ENCODE results near the gene CASK.
A peak's percentile ranks its signal among the peaks of the same experiment; 100 is the strongest.

Gene CASK

GRCh38 chrX:41734530-41734929 lies 188.8 kb downstream of the CASK start:
- H3K9ac ChIP-seq (ENCODE audit: low read length): no peak overlapping the region
- no CpG with 5 or more reads among the region's 1 CpG for WGBS (ENCODE audit: extremely low coverage, insufficient coverage, insufficient read length)

GRCh38 chrX:41733939-41734338 lies 189.4 kb downstream of the CASK start:
- H4K12ac ChIP-seq (ENCODE audit: low read depth, low read length): no peak overlapping the region

More at GRCh38 chrX:41734530-41734929, 188.8 kb downstream of the CASK start:
- H3K9me3 ChIP-seq (ENCODE audit: insufficient read depth, low read depth, low read length): no peaks in the 10 kb centered on the region
- H3K79me1 ChIP-seq (ENCODE audit: low read length): no peaks in the 10 kb centered on the region
- peak; percentile 1 to 39 for DNase-seq
- no peak overlapping the region for H3K4me3 ChIP-seq (ENCODE audit: low read depth, low read length)
- H3K36me3 ChIP-seq (ENCODE audit: control insufficient read depth in 1 of 2, insufficient read depth in 2 of 2, low read length in 2 of 2): no peaks in the 10 kb centered on the region
- H4K91ac ChIP-seq (ENCODE audit: low read depth, low read length): no peak overlapping the region
- H3K27me3 ChIP-seq (ENCODE audit: insufficient read depth, low read length): no peaks in the 10 kb centered on the region
- no peak overlapping the region for H2AFZ ChIP-seq (ENCODE audit: insufficient read depth, low read length, poor library complexity)
- H2BK12ac ChIP-seq (ENCODE audit: low read length): no peak overlapping the region
- H3K4me1 ChIP-seq (ENCODE audit: control insufficient read depth in 1 of 2, insufficient read depth in 2 of 2, low read length in 2 of 2): no peaks in the 10 kb centered on the region
- H2BK120ac ChIP-seq (ENCODE audit: insufficient read depth, low read length, poor library complexity): no peak overlapping the region
- no peaks in the 10 kb centered on the region for H3K79me2 ChIP-seq (ENCODE audit: control insufficient read depth, insufficient read depth, low read length, poor library complexity)
- H2AK5ac ChIP-seq (ENCODE audit: low read length): no peak overlapping the region
- no peak overlapping the region for H4K8ac ChIP-seq (ENCODE audit: low read depth, low read length)
- no peak overlapping the region for H3K18ac ChIP-seq (ENCODE audit: low read length)
- no peak overlapping the region for H2BK5ac ChIP-seq (ENCODE audit: low read depth, low read length, poor library complexity)
- no peak overlapping the region for H3K4me2 ChIP-seq (ENCODE audit: low read length)
- no peak overlapping the region for H4K12ac ChIP-seq (ENCODE audit: low read depth, low read length)
- no peak overlapping the region for H3K27ac ChIP-seq (ENCODE audit: low read depth, low read length)
- no peak overlapping the region for H3K14ac ChIP-seq (ENCODE audit: low read length)
- no peak overlapping the region for H3K4ac ChIP-seq (ENCODE audit: low read depth, low read length)
- H3K23ac ChIP-seq (ENCODE audit: low read length): no peak overlapping the region

GRCh38 chrX:41732260-41732659 lies 191.1 kb downstream of the CASK start:
- no peak overlapping the region for H2BK5ac ChIP-seq (ENCODE audit: low read depth, low read length, poor library complexity)
- DNase-seq: no peak
- H3K27me3 ChIP-seq (ENCODE audit: insufficient read depth, low read length): no peaks in the 10 kb centered on the region
- no peak overlapping the region for H3K27ac ChIP-seq (ENCODE audit: low read depth, low read length)
- no peak overlapping the region for H4K8ac ChIP-seq (ENCODE audit: low read depth, low read length)
- H2AK5ac ChIP-seq (ENCODE audit: low read length): no peak overlapping the region
- H2BK12ac ChIP-seq (ENCODE audit: low read length): no peak overlapping the region
- H3K4me2 ChIP-seq (ENCODE audit: low read length): no peak overlapping the region
- no peak overlapping the region for H3K14ac ChIP-seq (ENCODE audit: low read length)
- H3K4ac ChIP-seq (ENCODE audit: low read depth, low read length): no peak overlapping the region
- no peaks in the 10 kb centered on the region for H3K79me2 ChIP-seq (ENCODE audit: control insufficient read depth, insufficient read depth, low read length, poor library complexity)
- no peaks in the 10 kb centered on the region for H3K79me1 ChIP-seq (ENCODE audit: low read length)
- H3K4me3 ChIP-seq (ENCODE audit: low read depth, low read length): no peak overlapping the region
- H3K9me3 ChIP-seq (ENCODE audit: insufficient read depth, low read depth, low read length): no peaks in the 10 kb centered on the region
- H4K12ac ChIP-seq (ENCODE audit: low read depth, low read length): no peak overlapping the region
- whole genome bisulfite sequencing (ENCODE audit: extremely low coverage, insufficient coverage, insufficient read length): no CpG with 5 or more reads among the region's 2 CpGs
- no peaks in the 10 kb centered on the region for H3K4me1 ChIP-seq (ENCODE audit: control insufficient read depth in 1 of 2, insufficient read depth in 2 of 2, low read length in 2 of 2)
- H3K36me3 ChIP-seq (ENCODE audit: control insufficient read depth in 1 of 2, insufficient read depth in 2 of 2, low read length in 2 of 2): no peaks in the 10 kb centered on the region
- H2BK120ac ChIP-seq (ENCODE audit: insufficient read depth, low read length, poor library complexity): no peak overlapping the region
- no peak overlapping the region for H4K91ac ChIP-seq (ENCODE audit: low read depth, low read length)
- H3K18ac ChIP-seq (ENCODE audit: low read length): no peak overlapping the region
- H3K9ac ChIP-seq (ENCODE audit: low read length): no peak overlapping the region
- no peak overlapping the region for H2AFZ ChIP-seq (ENCODE audit: insufficient read depth, low read length, poor library complexity)
- H3K23ac ChIP-seq (ENCODE audit: low read length): no peak overlapping the region

More at GRCh38 chrX:41733939-41734338, 189.4 kb downstream of the CASK start:
- H2AK5ac ChIP-seq (ENCODE audit: low read length): no peak overlapping the region
- no peak overlapping the region for H3K18ac ChIP-seq (ENCODE audit: low read length)
- no peaks in the 10 kb centered on the region for H3K4me1 ChIP-seq (ENCODE audit: control insufficient read depth in 1 of 2, insufficient read depth in 2 of 2, low read length in 2 of 2)
- H3K27ac ChIP-seq (ENCODE audit: low read depth, low read length): no peak overlapping the region
- H2BK120ac ChIP-seq (ENCODE audit: insufficient read depth, low read length, poor library complexity): no peak overlapping the region
- no peak overlapping the region for H4K91ac ChIP-seq (ENCODE audit: low read depth, low read length)
- no peaks in the 10 kb centered on the region for H3K36me3 ChIP-seq (ENCODE audit: control insufficient read depth in 1 of 2, insufficient read depth in 2 of 2, low read length in 2 of 2)
- H3K9me3 ChIP-seq (ENCODE audit: insufficient read depth, low read depth, low read length): no peaks in the 10 kb centered on the region
- H3K4me2 ChIP-seq (ENCODE audit: low read length): no peak overlapping the region
- H3K79me1 ChIP-seq (ENCODE audit: low read length): no peaks in the 10 kb centered on the region
- H2BK12ac ChIP-seq (ENCODE audit: low read length): no peak overlapping the region
- no peak for DNase-seq
- H2BK5ac ChIP-seq (ENCODE audit: low read depth, low read length, poor library complexity): no peak overlapping the region
- H3K4ac ChIP-seq (ENCODE audit: low read depth, low read length): no peak overlapping the region
- no CpG with 5 or more reads among the region's 1 CpG for WGBS (ENCODE audit: extremely low coverage, insufficient coverage, insufficient read length)
- no peaks in the 10 kb centered on the region for H3K27me3 ChIP-seq (ENCODE audit: insufficient read depth, low read length)
- H3K14ac ChIP-seq (ENCODE audit: low read length): no peak overlapping the region
- no peak overlapping the region for H3K9ac ChIP-seq (ENCODE audit: low read length)
- no peak overlapping the region for H3K23ac ChIP-seq (ENCODE audit: low read length)
- H2AFZ ChIP-seq (ENCODE audit: insufficient read depth, low read length, poor library complexity): no peak overlapping the region
- H3K4me3 ChIP-seq (ENCODE audit: low read depth, low read length): no peak overlapping the region
- H4K8ac ChIP-seq (ENCODE audit: low read depth, low read length): no peak overlapping the region
- H3K79me2 ChIP-seq (ENCODE audit: control insufficient read depth, insufficient read depth, low read length, poor library complexity): no peaks in the 10 kb centered on the region

GRCh38 chrX:41730081-41730480 lies 193.3 kb downstream of the CASK start:
- no peak overlapping the region for H3K4ac ChIP-seq (ENCODE audit: low read depth, low read length)
- H3K4me3 ChIP-seq (ENCODE audit: low read depth, low read length): no peak overlapping the region
- no CpG with 5 or more reads among the region's 2 CpGs for WGBS (ENCODE audit: extremely low coverage, insufficient coverage, insufficient read length)
- no peak overlapping the region for H2BK12ac ChIP-seq (ENCODE audit: low read length)
- H4K12ac ChIP-seq (ENCODE audit: low read depth, low read length): no peak overlapping the region
- H3K36me3 ChIP-seq (ENCODE audit: control insufficient read depth in 1 of 2, insufficient read depth in 2 of 2, low read length in 2 of 2): no peaks in the 10 kb centered on the region
- no peaks in the 10 kb centered on the region for H3K27me3 ChIP-seq (ENCODE audit: insufficient read depth, low read length)
- no peak overlapping the region for H3K14ac ChIP-seq (ENCODE audit: low read length)
- no peak overlapping the region for H2BK5ac ChIP-seq (ENCODE audit: low read depth, low read length, poor library complexity)
- H3K9me3 ChIP-seq (ENCODE audit: insufficient read depth, low read depth, low read length): no peaks in the 10 kb centered on the region
- no peak overlapping the region for H2BK120ac ChIP-seq (ENCODE audit: insufficient read depth, low read length, poor library complexity)
- no peak overlapping the region for H2AFZ ChIP-seq (ENCODE audit: insufficient read depth, low read length, poor library complexity)
- no peak for DNase-seq
- no peak overlapping the region for H2AK5ac ChIP-seq (ENCODE audit: low read length)
- no peaks in the 10 kb centered on the region for H3K79me1 ChIP-seq (ENCODE audit: low read length)
- H3K27ac ChIP-seq (ENCODE audit: low read depth, low read length): no peak overlapping the region
- H3K9ac ChIP-seq (ENCODE audit: low read length): no peak overlapping the region
- no peak overlapping the region for H3K18ac ChIP-seq (ENCODE audit: low read length)
- no peak overlapping the region for H3K4me2 ChIP-seq (ENCODE audit: low read length)
- no peaks in the 10 kb centered on the region for H3K79me2 ChIP-seq (ENCODE audit: control insufficient read depth, insufficient read depth, low read length, poor library complexity)
- H3K4me1 ChIP-seq (ENCODE audit: control insufficient read depth in 1 of 2, insufficient read depth in 2 of 2, low read length in 2 of 2): no peaks in the 10 kb centered on the region
- H4K8ac ChIP-seq (ENCODE audit: low read depth, low read length): no peak overlapping the region
- no peak overlapping the region for H4K91ac ChIP-seq (ENCODE audit: low read depth, low read length)
- no peak overlapping the region for H3K23ac ChIP-seq (ENCODE audit: low read length)
